ENCODE measurements around the gene SELENOM. TPM values are rescaled to one million over a fixed set of nuclear protein-coding genes. Genes with fewer than 3 reads are reported as not detected.
"Not testable (repeated sequence)": the region's sequence is repeated elsewhere in the genome, so short reads cannot be mapped to it uniquely, and the experiment has no call there.

The SELENOM gene
- total RNA-seq, 4 donors from 2014 or later: 591 to 706 (median 650) TPM

GRCh38 chr22:31080164-31080847 is 27.1 kb downstream of the SELENOM start:
- no peak for TF ChIP-seq EP300 (IDR thresholded peaks at IDR 0.05)
- no peak for TF ChIP-seq POLR2A (IDR thresholded peaks at IDR 0.05)
- TF ChIP-seq, protein P1, sequence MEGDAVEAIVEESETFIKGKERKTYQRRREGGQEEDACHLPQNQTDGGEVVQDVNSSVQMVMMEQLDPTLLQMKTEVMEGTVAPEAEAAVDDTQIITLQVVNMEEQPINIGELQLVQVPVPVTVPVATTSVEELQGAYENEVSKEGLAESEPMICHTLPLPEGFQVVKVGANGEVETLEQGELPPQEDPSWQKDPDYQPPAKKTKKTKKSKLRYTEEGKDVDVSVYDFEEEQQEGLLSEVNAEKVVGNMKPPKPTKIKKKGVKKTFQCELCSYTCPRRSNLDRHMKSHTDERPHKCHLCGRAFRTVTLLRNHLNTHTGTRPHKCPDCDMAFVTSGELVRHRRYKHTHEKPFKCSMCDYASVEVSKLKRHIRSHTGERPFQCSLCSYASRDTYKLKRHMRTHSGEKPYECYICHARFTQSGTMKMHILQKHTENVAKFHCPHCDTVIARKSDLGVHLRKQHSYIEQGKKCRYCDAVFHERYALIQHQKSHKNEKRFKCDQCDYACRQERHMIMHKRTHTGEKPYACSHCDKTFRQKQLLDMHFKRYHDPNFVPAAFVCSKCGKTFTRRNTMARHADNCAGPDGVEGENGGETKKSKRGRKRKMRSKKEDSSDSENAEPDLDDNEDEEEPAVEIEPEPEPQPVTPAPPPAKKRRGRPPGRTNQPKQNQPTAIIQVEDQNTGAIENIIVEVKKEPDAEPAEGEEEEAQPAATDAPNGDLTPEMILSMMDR (IDR thresholded peaks at IDR 0.05): no peak
- Histone ChIP-seq H3K9me3 (no peaks in the 10 kb centered on the region), H3K4me3 (peak overlapping the region; percentile 62 to 80 (median 69)), H3K27ac (peak overlapping the region; percentile 89 to 99 (median 98)), H3K4me1 (peaks cover 0 to 48% (median 34%) of the 10 kb centered on the region in 4 donors), H3K27me3 (no peaks in the 10 kb centered on the region), H3K36me3 (no peaks in the 10 kb centered on the region)
- 20 to 28% methylated on average over 5 of the region's 5 CpGs for WGBS, 2 donors
- DNase-seq (ENCODE audit: low spot score in 2 of 2): no peak

- Histone ChIP-seq H3K27me3 (no peaks in the 10 kb centered on the region), H3K27ac (peak overlapping the region in 3 of 4 donors; percentile 15 to 97 (median 18)), H3K9me3 (no peaks in the 10 kb centered on the region), H3K4me3 (no peak overlapping the region), H3K36me3 (no peaks in the 10 kb centered on the region), H3K4me1 (peaks cover 0 to 43% (median 32%) of the 10 kb centered on the region in 4 donors)
- TF ChIP-seq, protein P1 (IDR thresholded peaks at IDR 0.05): no peak
- TF ChIP-seq EP300 (IDR thresholded peaks at IDR 0.05) (no peak), POLR2A (IDR thresholded peaks at IDR 0.05) (no peak)
- no peak for DNase-seq (ENCODE audit: low spot score in 2 of 2)
- 87 to 88% methylated on average over 12 of the region's 12 CpGs for WGBS, 2 donors
These were observed 28.2 kb downstream of the SELENOM start for GRCh38 chr22:31079095-31079642.

- H3K4me3 ChIP-seq; H3K9me3 ChIP-seq; H3K36me3 ChIP-seq; H3K27me3 ChIP-seq; DNase-seq (ENCODE audit: low spot score in 2 of 2): not testable (repeated sequence)
- 78% methylated on average over 2 of the region's 2 CpGs for WGBS, 2 donors
- Histone ChIP-seq H3K4me1 (peaks cover 0 to 35% (median 24%) of the 10 kb centered on the region in 4 donors), H3K27ac (peak overlapping the region in 2 of 4 donors; percentile 15 to 49)
These were observed 29.0 kb downstream of the SELENOM start for GRCh38 chr22:31078389-31078788.

DNA sequence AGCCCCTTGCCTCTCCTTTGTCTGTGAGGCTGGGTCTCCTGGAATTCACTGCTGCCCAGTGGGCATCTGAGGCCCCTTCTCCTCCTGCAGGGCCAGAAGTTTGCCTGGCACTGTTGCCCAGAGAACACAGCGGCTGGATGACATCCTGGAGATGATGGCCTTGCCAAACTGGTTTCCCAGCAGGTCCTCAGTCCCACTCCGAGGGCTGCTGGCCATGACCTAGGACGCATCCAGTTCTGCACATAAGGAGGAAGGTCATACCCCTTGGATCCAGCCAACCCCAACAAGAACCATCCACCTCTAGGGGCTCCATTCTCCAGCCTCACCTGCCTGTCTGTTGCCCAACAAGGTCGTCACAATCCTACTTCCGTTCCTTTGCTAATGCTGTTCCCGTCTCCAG is 29.7 kb downstream of the SELENOM start:
- Histone ChIP-seq H3K36me3 (no peaks in the 10 kb centered on the region), H3K27ac (peak overlapping the region in 1 of 4 donors; percentile 19), H3K4me1 (peaks cover 0 to 28% (median 17%) of the 10 kb centered on the region in 4 donors), H3K27me3 (no peaks in the 10 kb centered on the region), H3K9me3 (no peaks in the 10 kb centered on the region), H3K4me3 (no peak overlapping the region)
- TF ChIP-seq EP300 (IDR thresholded peaks at IDR 0.05) (no peak), POLR2A (IDR thresholded peaks at IDR 0.05) (no peak)
- WGBS, 2 donors: 90 to 96% methylated on average over 6 of the region's 6 CpGs
- no peak for DNase-seq (ENCODE audit: low spot score in 2 of 2)

DNA sequence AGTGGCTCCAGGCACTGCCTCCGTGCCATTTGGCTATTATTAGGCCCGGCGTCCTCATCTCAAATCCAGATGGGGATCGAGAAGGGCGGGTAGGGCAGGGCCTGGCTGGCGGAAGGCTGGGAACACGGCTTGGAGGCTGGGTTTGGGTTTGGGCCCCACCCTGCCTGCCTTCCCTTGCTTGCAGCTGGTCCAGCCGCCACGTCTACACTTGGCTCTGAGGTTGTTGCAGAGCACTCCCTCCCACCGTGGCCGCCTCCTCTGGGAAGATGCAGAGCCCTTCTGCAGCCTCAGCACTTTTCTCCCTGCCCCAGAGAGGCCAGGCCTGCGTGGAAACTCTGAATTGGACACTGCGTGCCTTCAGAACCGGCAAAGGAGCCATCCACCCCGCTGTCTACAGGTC is 31.4 kb downstream of the SELENOM start:
- no peaks in the 10 kb centered on the region for H3K36me3 ChIP-seq
- no peaks in the 10 kb centered on the region for H3K27me3 ChIP-seq
- DNase-seq (ENCODE audit: low spot score in 2 of 2): peak; percentile 67 to 73
- TF ChIP-seq EP300 (IDR thresholded peaks at IDR 0.05): peak in 1 of 2 donors; percentile 59
- TF ChIP-seq, protein P1 (IDR thresholded peaks at IDR 0.05): no peak
- no peak for TF ChIP-seq POLR2A (IDR thresholded peaks at IDR 0.05)
- H3K4me1 ChIP-seq: peaks cover 0 to 18% (median 10%) of the 10 kb centered on the region in 4 donors
- no peaks in the 10 kb centered on the region for H3K9me3 ChIP-seq
- H3K4me3 ChIP-seq: no peak overlapping the region
- WGBS, 2 donors: 11 to 24% methylated on average over 11 to 15 of the region's 15 CpGs
- H3K27ac ChIP-seq: peak overlapping the region; percentile 68 to 96 (median 78)

DNA sequence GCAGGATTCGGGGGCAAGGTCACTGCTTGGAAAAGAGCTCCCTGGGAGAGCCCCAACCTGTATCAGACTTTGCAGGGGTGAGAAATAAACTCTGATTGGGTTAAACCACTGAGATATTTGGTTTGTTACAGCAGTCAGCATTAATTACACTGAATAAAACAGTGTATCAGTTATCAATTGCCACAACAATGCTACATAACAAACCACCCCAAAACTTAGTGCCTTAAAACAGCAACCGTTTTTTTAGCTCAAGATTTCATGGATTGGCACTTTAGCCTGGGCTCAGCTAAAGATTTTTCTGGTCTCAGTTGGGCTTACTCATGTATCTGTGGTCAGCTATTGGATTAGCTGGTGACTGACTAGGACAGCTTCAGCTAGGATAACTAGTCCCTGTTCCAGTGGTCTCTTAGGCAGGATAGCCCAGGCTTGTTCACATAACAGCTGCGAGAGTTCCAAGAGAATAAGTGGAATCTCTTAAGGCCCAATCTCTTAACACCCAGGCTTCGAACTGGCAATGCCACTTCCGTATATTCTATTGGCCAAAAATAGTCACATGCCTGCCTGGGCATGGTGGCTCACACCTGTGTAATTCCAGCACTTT is 33.7 kb downstream of the SELENOM start:
- not testable (repeated sequence) for H3K27me3 ChIP-seq; H3K4me3 ChIP-seq; DNase-seq (ENCODE audit: low spot score in 2 of 2); H3K9me3 ChIP-seq; H3K36me3 ChIP-seq; H3K27ac ChIP-seq
- 79 to 91% methylated on average over 5 of the region's 5 CpGs for whole genome bisulfite sequencing, 2 donors
- H3K4me1 ChIP-seq: peaks cover 0 to 11% (median 5%) of the 10 kb centered on the region in 4 donors

- not testable (repeated sequence) for H3K9me3 ChIP-seq; DNase-seq (ENCODE audit: low spot score in 2 of 2); H3K27ac ChIP-seq; H3K27me3 ChIP-seq; H3K36me3 ChIP-seq; H3K4me3 ChIP-seq
- H3K4me1 ChIP-seq: peaks cover 0 to 11% (median 5%) of the 10 kb centered on the region in 4 donors
- WGBS, 2 donors: 77 to 80% methylated on average over 9 of the region's 9 CpGs
These were observed 34.2 kb downstream of the SELENOM start for GRCh38 chr22:31073125-31073524.

GRCh38 chr22:31069691-31070314 is 37.6 kb downstream of the SELENOM start:
- H3K9me3 ChIP-seq; H3K36me3 ChIP-seq; H3K4me3 ChIP-seq; H3K4me1 ChIP-seq; H3K27ac ChIP-seq; DNase-seq (ENCODE audit: low spot score in 2 of 2); H3K27me3 ChIP-seq: not testable (repeated sequence)
- 79 to 81% methylated on average over 6 of the region's 6 CpGs for WGBS, 2 donors
